Measurements from ENCODE around the gene FOLR3. TPM values are rescaled to one million over a fixed set of nuclear protein-coding genes. Genes with fewer than 3 reads are reported as not detected.
"Not testable (repeated sequence)": the region's sequence is repeated elsewhere in the genome, so short reads cannot be mapped to it uniquely, and the experiment has no call there.

The FOLR3 gene
- total RNA-seq, 1 donor from 2014 or later = not detected

GRCh38 chr11:72174302-72175070 lies 39.0 kb downstream of the FOLR3 start:
- H3K27ac Mint-ChIP-seq = no peak overlapping the region

DNA sequence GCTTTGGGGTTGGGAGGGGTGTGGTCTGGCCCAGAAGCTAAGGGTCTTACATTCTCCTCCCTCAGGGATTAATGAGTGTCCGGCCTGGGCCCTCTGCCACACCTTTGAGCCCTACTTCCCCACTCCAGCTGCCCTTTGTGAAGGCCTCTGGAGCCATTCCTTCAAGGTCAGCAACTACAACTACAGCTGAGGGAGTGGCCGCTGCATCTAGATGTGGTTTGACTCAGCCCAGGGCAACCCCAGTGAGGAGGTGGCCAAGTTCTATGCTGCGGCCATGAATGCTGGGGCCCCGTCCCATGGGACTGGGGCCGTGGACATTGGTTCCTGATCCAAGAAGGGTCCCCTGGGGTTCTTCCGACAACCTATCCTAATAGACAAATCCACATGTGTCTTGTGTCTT lies 42.1 kb downstream of the FOLR3 start:
- Mint-ChIP-seq H3K9me3 (no peaks in the 10 kb centered on the region), H3K27me3 (ENCODE audit: insufficient read depth) (peaks cover 9% of the 10 kb centered on the region), H3K27ac (no peak overlapping the region), H3K4me3 (no peak overlapping the region), H3K36me3 (ENCODE audit: low read depth) (no peaks in the 10 kb centered on the region), H3K4me1 (ENCODE audit: low read depth) (no peaks in the 10 kb centered on the region)
- no peak for DNase-seq (ENCODE audit: low spot score)
- intact Hi-C loops (cut with micrococcal nuclease) = no loop called here

More at GRCh38 chr11:72174302-72175070, 39.0 kb downstream of the FOLR3 start:
- intact Hi-C loops (cut with micrococcal nuclease) = no loop called here
- Mint-ChIP-seq H3K4me3 (no peak overlapping the region), H3K4me1 (ENCODE audit: low read depth) (no peaks in the 10 kb centered on the region), H3K27me3 (ENCODE audit: insufficient read depth) (peaks cover 6% of the 10 kb centered on the region), H3K36me3 (ENCODE audit: low read depth) (no peaks in the 10 kb centered on the region), H3K9me3 (no peaks in the 10 kb centered on the region)
- DNase-seq (ENCODE audit: low spot score) = no peak

GRCh38 chr11:72179049-72179803 lies 43.7 kb downstream of the FOLR3 start:
- Mint-ChIP-seq H3K27me3 (ENCODE audit: insufficient read depth) (peaks cover 5% of the 10 kb centered on the region), H3K4me3 (no peak overlapping the region), H3K4me1 (ENCODE audit: low read depth) (peaks cover 5% of the 10 kb centered on the region), H3K9me3 (no peaks in the 10 kb centered on the region), H3K36me3 (ENCODE audit: low read depth) (no peaks in the 10 kb centered on the region), H3K27ac (no peak overlapping the region)
- DNase-seq (ENCODE audit: low spot score) = no peak
- intact Hi-C loops (cut with micrococcal nuclease) = no loop called here

GRCh38 chr11:72179804-72180396 lies 44.4 kb downstream of the FOLR3 start:
- Mint-ChIP-seq H3K4me1 (ENCODE audit: low read depth) (peaks cover 5% of the 10 kb centered on the region), H3K9me3 (no peaks in the 10 kb centered on the region), H3K27me3 (ENCODE audit: insufficient read depth) (peaks cover 9% of the 10 kb centered on the region), H3K36me3 (ENCODE audit: low read depth) (no peaks in the 10 kb centered on the region), H3K4me3 (no peak overlapping the region), H3K27ac (no peak overlapping the region)
- DNase-seq (ENCODE audit: low spot score) = no peak
- intact Hi-C loops (cut with micrococcal nuclease) = loop anchor here (5.0 kb wide), 2 partner anchors 232 to 252 kb away; partner anchors contain the start of gene CLPB

- not testable (repeated sequence) for H3K27me3 Mint-ChIP-seq (ENCODE audit: insufficient read depth); H3K4me1 Mint-ChIP-seq (ENCODE audit: low read depth); H3K36me3 Mint-ChIP-seq (ENCODE audit: low read depth); DNase-seq (ENCODE audit: low spot score); H3K9me3 Mint-ChIP-seq; H3K27ac Mint-ChIP-seq; H3K4me3 Mint-ChIP-seq
- intact Hi-C loops (cut with micrococcal nuclease) = loop anchor here (5.0 kb wide), 2 partner anchors 231 to 251 kb away; partner anchors contain the start of gene CLPB
Observed at GRCh38 chr11:72180892-72181552, 45.5 kb downstream of the FOLR3 start.

GRCh38 chr11:72181553-72181958 lies 46.0 kb downstream of the FOLR3 start:
- not testable (repeated sequence) for H3K27me3 Mint-ChIP-seq (ENCODE audit: insufficient read depth); H3K9me3 Mint-ChIP-seq; H3K27ac Mint-ChIP-seq; DNase-seq (ENCODE audit: low spot score); H3K4me1 Mint-ChIP-seq (ENCODE audit: low read depth); H3K4me3 Mint-ChIP-seq; H3K36me3 Mint-ChIP-seq (ENCODE audit: low read depth)
- intact Hi-C loops (cut with micrococcal nuclease) = loop anchor here (5.0 kb wide), 2 partner anchors 231 to 251 kb away; partner anchors contain the start of gene CLPB

DNA sequence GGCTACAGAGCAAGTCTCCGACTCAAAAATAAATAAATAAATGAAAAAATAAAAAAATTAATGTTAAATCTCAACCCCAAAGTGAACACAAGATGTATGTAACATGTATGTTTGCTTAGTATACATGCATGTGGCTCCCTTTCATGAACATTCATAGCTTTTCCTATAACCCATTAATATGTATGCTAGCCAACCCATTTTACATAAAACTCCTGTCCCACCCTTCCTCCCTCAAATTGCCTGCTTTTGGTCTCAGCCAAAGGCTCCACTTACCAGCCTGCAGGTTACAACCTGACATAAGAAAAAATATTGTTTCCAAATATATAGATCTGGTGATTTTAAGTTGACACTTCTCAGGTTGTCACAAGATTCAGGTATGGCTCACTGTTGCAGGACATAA lies 52.7 kb downstream of the FOLR3 start:
- Mint-ChIP-seq H3K36me3 (ENCODE audit: low read depth) (no peaks in the 10 kb centered on the region), H3K27me3 (ENCODE audit: insufficient read depth) (peaks cover 7% of the 10 kb centered on the region), H3K4me3 (no peak overlapping the region), H3K27ac (no peak overlapping the region), H3K4me1 (ENCODE audit: low read depth) (peaks cover 3% of the 10 kb centered on the region), H3K9me3 (no peaks in the 10 kb centered on the region)
- DNase-seq (ENCODE audit: low spot score) = no peak
- intact Hi-C loops (cut with micrococcal nuclease) = no loop called here

Other genes with a start within 250 kb of the FOLR3 start
- gene XNDC1N, start 207.1 kb upstream of the FOLR3 start, total RNA-seq = 20.9 and 21.5 TPM in 2 replicates
- gene RNF121, start 206.7 kb upstream of the FOLR3 start, total RNA-seq = 65.8 and 70.3 TPM in 2 replicates
- gene IL18BP, start 136.8 kb upstream of the FOLR3 start, total RNA-seq = 15.6 and 18.5 TPM in 2 replicates
- gene NUMA1, start 55.2 kb upstream of the FOLR3 start, total RNA-seq = 141 and 150 TPM in 2 replicates
- gene LRRC51, start 54.9 kb upstream of the FOLR3 start, total RNA-seq = 5.7 and 8.2 TPM in 2 replicates
- gene LAMTOR1, start 32.4 kb upstream of the FOLR3 start, total RNA-seq = 70.2 and 77.7 TPM in 2 replicates
- gene TOMT, start 29.8 kb upstream of the FOLR3 start, total RNA-seq = not detected in 2 replicates
- gene ANAPC15, start 23.0 kb upstream of the FOLR3 start, total RNA-seq = 49.4 and 51.9 TPM in 2 replicates
- gene FOLR1, start 56.4 kb downstream of the FOLR3 start, total RNA-seq = not detected in 2 replicates
- gene FOLR2, start 81.1 kb downstream of the FOLR3 start, total RNA-seq = not detected in 2 replicates
- 139 and 140 TPM in 2 replicates for gene INPPL1, start 89.0 kb downstream of the FOLR3 start, total RNA-seq
- gene PHOX2A, start 108.5 kb downstream of the FOLR3 start, total RNA-seq = not detected in 2 replicates

All from activated T-helper 1 cell treated with anti-CD3 and anti-CD28 coated beads, Interleukin-12 subunit alpha, Interleukin-12 subunit beta, Interleukin-2, Interleukin-4 antibody, amounts not matched to agents 30 ng/mL and 10 ng/mL and 1 ng/mL, durations not matched to agents 14 hours and 24 hours and 36 hours (primary cell).